Fibroblast of pulmonary artery (primary cell): ENCODE measurements around the gene PSMD2.

ENCODE experiments used
- DNase-seq: peaks from one replicate; pipeline ENCODE4 v3.0.0-alpha.2; 2010; ENCODE audit warnings: low read depth
- H3K4me3 ChIP-seq: replicated peaks from 2 replicates; pipeline ENCODE4 v1.5.1; 2011; ENCODE audit warnings: low read depth, mild to moderate bottlenecking, control low read depth, low read length, moderate library complexity
- TF ChIP-seq, protein P1 (sequence below): IDR thresholded peaks from 2 replicates; pipeline ENCODE4 v1.5.1; 2011; ENCODE audit warnings: mild to moderate bottlenecking, control low read depth, low read length, inconsistent platforms; ENCODE audit errors: missing control alignments

Gene PSMD2

DNA sequence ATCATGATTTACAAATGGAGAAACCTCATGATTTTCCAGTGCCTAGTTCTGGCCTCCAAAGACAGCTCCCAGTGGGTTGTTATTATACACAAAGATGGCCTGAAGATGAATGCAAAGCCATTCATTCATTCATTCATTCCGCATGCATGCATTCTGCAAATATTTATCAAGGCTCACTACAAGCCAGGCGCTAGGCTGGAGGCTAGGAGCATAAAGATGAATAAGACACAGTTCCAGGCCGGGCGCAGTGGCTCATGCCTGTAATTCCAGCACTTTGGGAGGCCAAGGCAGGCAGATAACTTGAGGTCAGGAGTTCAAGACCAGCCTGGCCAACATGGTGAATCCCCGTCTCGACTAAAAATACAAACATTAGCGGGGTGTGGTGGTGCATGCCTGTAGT lies 2.4 kb upstream of the PSMD2 start:
- no peak overlapping the region for H3K4me3 ChIP-seq
- TF ChIP-seq, protein P1, sequence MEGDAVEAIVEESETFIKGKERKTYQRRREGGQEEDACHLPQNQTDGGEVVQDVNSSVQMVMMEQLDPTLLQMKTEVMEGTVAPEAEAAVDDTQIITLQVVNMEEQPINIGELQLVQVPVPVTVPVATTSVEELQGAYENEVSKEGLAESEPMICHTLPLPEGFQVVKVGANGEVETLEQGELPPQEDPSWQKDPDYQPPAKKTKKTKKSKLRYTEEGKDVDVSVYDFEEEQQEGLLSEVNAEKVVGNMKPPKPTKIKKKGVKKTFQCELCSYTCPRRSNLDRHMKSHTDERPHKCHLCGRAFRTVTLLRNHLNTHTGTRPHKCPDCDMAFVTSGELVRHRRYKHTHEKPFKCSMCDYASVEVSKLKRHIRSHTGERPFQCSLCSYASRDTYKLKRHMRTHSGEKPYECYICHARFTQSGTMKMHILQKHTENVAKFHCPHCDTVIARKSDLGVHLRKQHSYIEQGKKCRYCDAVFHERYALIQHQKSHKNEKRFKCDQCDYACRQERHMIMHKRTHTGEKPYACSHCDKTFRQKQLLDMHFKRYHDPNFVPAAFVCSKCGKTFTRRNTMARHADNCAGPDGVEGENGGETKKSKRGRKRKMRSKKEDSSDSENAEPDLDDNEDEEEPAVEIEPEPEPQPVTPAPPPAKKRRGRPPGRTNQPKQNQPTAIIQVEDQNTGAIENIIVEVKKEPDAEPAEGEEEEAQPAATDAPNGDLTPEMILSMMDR: no peak
- DNase-seq: no peak

DNA sequence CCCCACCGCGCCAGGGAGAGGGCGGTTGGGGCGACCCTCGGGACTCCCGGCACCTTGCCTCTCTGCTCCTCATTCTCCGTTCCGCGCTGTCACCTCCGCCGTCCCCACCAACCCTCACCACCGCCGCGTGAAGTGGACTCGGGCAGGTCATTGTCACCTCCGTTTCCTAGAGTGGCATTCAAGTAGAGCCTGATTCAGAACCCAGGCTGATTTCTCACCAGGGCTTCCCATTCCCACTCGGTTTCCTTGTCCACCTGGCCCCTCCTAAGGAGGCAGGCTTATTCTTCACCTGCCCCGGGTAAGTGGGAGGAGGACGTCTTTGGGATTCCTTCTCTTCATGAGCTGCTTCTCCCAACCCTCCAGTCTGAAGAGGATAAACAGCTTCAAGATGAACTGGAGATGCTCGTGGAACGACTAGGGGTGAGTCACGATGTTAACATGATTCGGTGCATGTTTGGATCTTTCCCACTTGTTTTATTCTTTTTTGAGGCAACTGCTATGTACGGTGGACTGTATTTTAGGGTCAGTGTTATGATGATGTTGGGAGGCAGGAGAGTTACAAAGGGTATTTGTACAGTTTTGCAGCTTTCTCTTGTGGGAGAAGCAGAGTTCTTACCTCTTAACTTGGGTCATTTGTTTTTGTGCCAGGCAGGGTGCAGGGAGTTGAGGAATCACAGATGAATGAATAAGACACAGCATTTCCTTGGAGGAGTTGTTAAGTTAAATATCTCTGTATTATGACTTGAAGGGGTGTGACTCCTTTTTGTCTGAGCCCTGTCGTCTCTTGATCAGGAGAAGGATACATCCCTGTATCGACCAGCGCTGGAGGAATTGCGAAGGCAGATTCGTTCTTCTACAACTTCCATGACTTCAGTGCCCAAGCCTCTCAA lies 692 bp downstream of the PSMD2 start:
- H3K4me3 ChIP-seq: peak overlapping the region; percentile 80
- TF ChIP-seq, protein P1: no peak
- peak; percentile 34 for DNase-seq

DNA sequence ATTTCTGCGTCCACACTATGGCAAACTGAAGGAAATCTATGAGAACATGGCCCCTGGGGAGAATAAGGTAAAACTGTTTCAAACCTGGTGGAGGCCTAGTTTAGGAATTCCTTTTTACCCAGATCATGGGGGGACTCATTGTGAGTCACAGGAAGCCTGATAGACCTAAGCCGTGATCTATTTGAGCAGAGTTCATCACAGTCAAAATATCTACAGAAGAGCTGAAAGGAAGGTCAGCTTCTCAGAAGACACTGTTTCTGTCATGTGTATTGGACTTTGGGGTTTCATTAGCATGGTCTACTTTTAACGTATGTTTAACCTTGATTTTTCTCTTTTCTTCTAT lies 1.3 kb downstream of the PSMD2 start:
- no peak for DNase-seq
- TF ChIP-seq, protein P1: no peak
- peak overlapping the region; percentile 80 for H3K4me3 ChIP-seq

DNA sequence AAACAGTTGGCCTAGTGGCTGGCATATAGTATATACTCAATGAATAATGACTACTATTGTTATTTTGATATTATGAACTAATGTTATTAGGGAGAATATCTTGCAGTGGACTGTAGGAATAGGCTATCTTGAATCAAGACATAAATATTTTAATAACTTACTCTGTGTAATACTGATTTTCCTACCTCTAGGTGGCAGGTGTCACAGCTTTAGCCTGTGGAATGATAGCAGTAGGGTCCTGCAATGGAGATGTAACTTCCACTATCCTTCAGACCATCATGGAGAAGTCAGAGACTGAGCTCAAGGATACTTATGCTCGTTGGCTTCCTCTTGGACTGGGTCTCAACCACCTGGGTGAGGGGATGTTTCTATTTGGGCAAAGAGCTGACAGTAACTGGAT lies 6.5 kb downstream of the PSMD2 start:
- peak; percentile 48 for DNase-seq
- H3K4me3 ChIP-seq: no peak overlapping the region
- TF ChIP-seq, protein P1: peak; percentile 50

DNA sequence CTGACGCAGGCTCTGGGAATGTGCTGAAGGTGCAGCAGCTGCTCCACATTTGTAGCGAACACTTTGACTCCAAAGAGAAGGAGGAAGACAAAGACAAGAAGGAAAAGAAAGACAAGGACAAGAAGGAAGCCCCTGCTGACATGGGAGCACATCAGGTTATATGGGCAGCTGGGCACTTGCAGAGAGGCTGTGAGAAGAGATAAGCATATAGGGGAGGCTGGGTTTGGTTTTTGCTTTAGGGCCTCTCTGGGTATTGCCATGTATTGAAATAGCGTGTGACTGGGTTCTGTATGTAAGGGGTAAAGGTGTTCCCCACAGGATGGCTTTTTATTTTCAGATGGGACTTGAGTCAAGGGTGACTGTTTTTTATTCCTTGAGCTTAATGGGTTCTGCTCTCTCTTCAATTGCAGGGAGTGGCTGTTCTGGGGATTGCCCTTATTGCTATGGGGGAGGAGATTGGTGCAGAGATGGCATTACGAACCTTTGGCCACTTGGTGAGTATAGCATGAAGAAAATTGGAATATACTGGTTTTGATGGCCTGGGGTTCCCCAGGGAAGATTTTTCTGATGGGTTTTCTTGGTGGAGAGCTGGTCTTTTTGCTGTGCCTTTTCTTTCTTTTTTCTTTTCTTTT lies 7.4 kb downstream of the PSMD2 start:
- H3K4me3 ChIP-seq: no peak overlapping the region
- DNase-seq: no peak
- TF ChIP-seq, protein P1: no peak

DNA sequence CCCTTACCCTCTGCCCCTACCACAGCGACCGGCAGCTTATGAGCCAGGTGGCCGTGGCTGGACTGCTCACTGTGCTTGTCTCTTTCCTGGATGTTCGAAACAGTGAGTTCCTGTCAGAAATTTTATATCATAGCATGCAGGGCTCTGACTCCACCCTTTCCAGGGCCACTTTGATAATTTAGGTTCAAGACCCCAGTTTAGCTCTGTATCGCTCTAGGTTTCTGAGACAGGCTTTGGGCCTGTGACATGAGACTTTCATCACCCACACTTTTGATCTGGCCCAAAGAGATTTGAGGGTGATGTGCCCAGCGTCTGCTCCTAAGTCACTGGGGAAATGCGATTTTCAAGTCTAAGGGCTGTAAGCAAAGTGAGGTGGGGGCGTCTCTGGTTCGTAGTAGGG lies 8.9 kb downstream of the PSMD2 start:
- TF ChIP-seq, protein P1: no peak

DNA sequence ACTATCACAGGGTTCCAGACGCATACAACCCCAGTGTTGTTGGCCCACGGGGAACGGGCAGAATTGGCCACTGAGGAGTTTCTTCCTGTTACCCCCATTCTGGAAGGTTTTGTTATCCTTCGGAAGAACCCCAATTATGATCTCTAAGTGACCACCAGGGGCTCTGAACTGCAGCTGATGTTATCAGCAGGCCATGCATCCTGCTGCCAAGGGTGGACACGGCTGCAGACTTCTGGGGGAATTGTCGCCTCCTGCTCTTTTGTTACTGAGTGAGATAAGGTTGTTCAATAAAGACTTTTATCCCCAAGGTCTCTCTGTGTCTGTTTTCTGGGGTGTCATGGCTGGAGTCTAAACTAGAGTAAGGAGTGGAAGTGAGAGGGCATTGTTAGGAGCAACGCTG lies 9.7 kb downstream of the PSMD2 start:
- DNase-seq: no peak
- no peak overlapping the region for H3K4me3 ChIP-seq
- TF ChIP-seq, protein P1: no peak

More for the DNA sequence above, 8.9 kb downstream of the PSMD2 start:
- DNase-seq: no peak
- H3K4me3 ChIP-seq: no peak overlapping the region
